IMR-90 (cell line): ENCODE results near the gene ADGB. TPM values are rescaled to one million over a fixed set of nuclear protein-coding genes. Genes with fewer than 3 reads are reported as not detected.
"Not testable (repeated sequence)": the region's sequence is repeated elsewhere in the genome, so short reads cannot be mapped to it uniquely, and the experiment has no call there.

Experiments
- ATAC-seq: fragments of 200-7000 bp; cut with Tn5 transposase; 2 replicates; pipeline ENCODE4 v1.9.1; 2020; ENCODE audit warnings: low read depth, mild to moderate bottlenecking, moderate library complexity
- BruUV-seq: library from RNA; stranded (reverse); fragments of 400-500 nt; replicated peaks from 2 replicates; lab custom pipeline; 2021; lab: Mats Ljungman, UMichigan
- CTCF ChIA-PET: fragments of 300-600 bp; formaldehyde crosslinking; extraction: SDS; loops from one replicate; lab custom pipeline; 2021; ENCODE audit warnings: antibody characterized with exemption; lab: Yijun Ruan, JAX
- POLR2A ChIA-PET: fragments of 300-600 bp; sonication (Branson Sonifier 250); formaldehyde crosslinking; loops from one replicate; lab custom pipeline; 2022; ENCODE audit warnings: antibody characterized with exemption; ENCODE audit not compliant: unreplicated experiment; lab: Charles Lee
- DNase-seq: peaks from one replicate; pipeline ENCODE4 v3.0.0; 2013
- H2AFZ ChIP-seq: replicated peaks from 2 replicates; pipeline ENCODE3; 2013; ENCODE audit warnings: low read length, mild to moderate bottlenecking; ENCODE audit not compliant: poor library complexity
- H2AK5ac ChIP-seq: 2 replicates; pipeline ENCODE4 v1.6.1; 2013; ENCODE audit warnings: low read depth, low read length, inconsistent platforms
- H2AK9ac ChIP-seq: replicated peaks from 2 replicates; pipeline ENCODE3; 2013; ENCODE audit warnings: mild to moderate bottlenecking, low read depth, low read length, moderate library complexity; ENCODE audit not compliant: poor library complexity
- H2BK120ac ChIP-seq: 2 replicates; pipeline ENCODE4 v1.6.1; 2013; ENCODE audit warnings: low read depth, low read length, inconsistent platforms
- H2BK15ac ChIP-seq: 3 replicates; pipeline ENCODE4 v1.6.1; 2013; ENCODE audit warnings: low read depth, low read length, inconsistent platforms
- H2BK20ac ChIP-seq: 2 replicates; pipeline ENCODE4 v1.6.1; 2013; ENCODE audit warnings: low read depth, mild to moderate bottlenecking, inconsistent platforms, low read length, moderate library complexity
- H2BK5ac ChIP-seq: 2 replicates; pipeline ENCODE4 v1.6.1; 2013; ENCODE audit warnings: mild to moderate bottlenecking, low read depth, low read length, inconsistent platforms; ENCODE audit not compliant: poor library complexity, severe bottlenecking
- H3K14ac ChIP-seq: replicated peaks from 2 replicates; pipeline ENCODE4 v1.6.1; 2013; ENCODE audit warnings: low read depth, low read length, inconsistent platforms
- H3K18ac ChIP-seq: 2 replicates; pipeline ENCODE4 v1.6.1; 2013; ENCODE audit warnings: low read depth, low read length, control low read depth
- H3K23ac ChIP-seq: 2 replicates; pipeline ENCODE4 v1.6.1; 2013; ENCODE audit warnings: low read depth, low read length, inconsistent platforms
- H3K27ac ChIP-seq: 2 replicates; pipeline ENCODE4 v1.5.1; 2013; ENCODE audit warnings: mild to moderate bottlenecking, control low read depth, low read length; ENCODE audit not compliant: insufficient read depth
- H3K27me3 ChIP-seq: 2 replicates; pipeline ENCODE4 v1.6.1; 2013; ENCODE audit warnings: low read length; ENCODE audit not compliant: control insufficient read depth, insufficient read depth
- H3K36me3 ChIP-seq: 2 replicates; pipeline ENCODE4 v1.6.1; 2013; ENCODE audit warnings: low read length, mixed read lengths; ENCODE audit not compliant: control insufficient read depth, insufficient read depth
- H3K4ac ChIP-seq: 2 replicates; pipeline ENCODE4 v1.6.1; 2013; ENCODE audit warnings: low read depth, low read length, inconsistent platforms
- H3K4me1 ChIP-seq: 2 replicates; pipeline ENCODE4 v1.6.1; 2013; ENCODE audit warnings: low read length, mixed read lengths; ENCODE audit not compliant: control insufficient read depth, insufficient read depth
- H3K4me2 ChIP-seq: 2 replicates; pipeline ENCODE4 v1.6.1; 2013; ENCODE audit warnings: low read depth, mild to moderate bottlenecking, control low read depth, low read length, moderate library complexity
- H3K4me3 ChIP-seq: 2 replicates; pipeline ENCODE4 v1.5.1; 2013; ENCODE audit warnings: low read depth, mild to moderate bottlenecking, control low read depth, low read length, moderate library complexity; ENCODE audit not compliant: insufficient read depth
- H3K56ac ChIP-seq: 2 replicates; pipeline ENCODE4 v1.6.1; 2013; ENCODE audit warnings: low read length, inconsistent platforms; ENCODE audit not compliant: insufficient read depth; ENCODE audit errors: extremely low read depth
- H3K79me1 ChIP-seq, 2 experiments: 2 replicates each; pipeline ENCODE4 v1.6.1; 2013; ENCODE audit warnings: low read length in 2 of 2, inconsistent platforms in 1 of 2, low read depth in 1 of 2
- H3K9ac ChIP-seq: 2 replicates; pipeline ENCODE4 v1.6.1; 2013; ENCODE audit warnings: low read depth, low read length, control low read depth
- H3K9me1 ChIP-seq: 2 replicates; pipeline ENCODE4 v1.6.1; 2013; ENCODE audit warnings: low read length, inconsistent platforms; ENCODE audit not compliant: insufficient read depth
- H3K9me3 ChIP-seq: 2 replicates; pipeline ENCODE4 v1.6.1; 2013; ENCODE audit warnings: low read length; ENCODE audit not compliant: control insufficient read depth, insufficient read depth
- H4K20me1 ChIP-seq: 2 replicates; pipeline ENCODE4 v1.6.1; 2013; ENCODE audit warnings: low read length, inconsistent platforms; ENCODE audit not compliant: insufficient read depth
- H4K5ac ChIP-seq: 2 replicates; pipeline ENCODE4 v1.6.1; 2013; ENCODE audit warnings: mild to moderate bottlenecking, low read depth, low read length, control low read depth
- H4K8ac ChIP-seq, 2 experiments: 2 replicates each; pipeline ENCODE4 v1.6.1; 2013; ENCODE audit warnings: low read depth in 2 of 2, low read length in 2 of 2, control low read depth in 1 of 2, inconsistent platforms in 1 of 2
- H4K91ac ChIP-seq: 2 replicates; pipeline ENCODE4 v1.6.1; 2013; ENCODE audit warnings: low read depth, low read length, inconsistent platforms; ENCODE audit not compliant: insufficient read depth
- WGBS, 2 experiments: methylation state at CpG; one replicate each; pipeline versions ENCODE4 v1.1.5 to v1.1.7; 2013; ENCODE audit warnings: missing lambda C conversion rate in 2 of 2; ENCODE audit not compliant: insufficient read length in 1 of 2; ENCODE audit errors: extremely low coverage in 2 of 2; 5-methylcytosine and 5-hydroxymethylcytosine counted together
- dilution Hi-C: fragments of 300-500 bp; cut with HindIII; formaldehyde crosslinking; loops from one replicate; pipeline ENCODE4 v1.14.3; 2018; ENCODE audit warnings: low sequenced_read_pairs; ENCODE audit not compliant: unreplicated experiment
- in situ Hi-C: fragments of 300-500 bp; cut with MboI; formaldehyde crosslinking; loops from 3 replicates; pipeline ENCODE4 v1.14.3; 2019; ENCODE audit warnings: low sequenced_read_pairs, inconsistent platforms, mixed read lengths
- intact Hi-C: fragments of 100-400 bp; cut with micrococcal nuclease; formaldehyde crosslinking; loops from 2 replicates; pipeline ENCODE4 v1.10.0; 2022
- polyA plus RNA-seq, 3 experiments: library from polyadenylated mRNA; depleted of rRNA; stranded (reverse); fragments of >200 nt; gene quantifications; 2 replicates each; pipeline ENCODE4 v1.2.3, GENCODE V29; 2012; ENCODE audit warnings: low replicate concordance in 1 of 3
- total RNA-seq: library from RNA; depleted of rRNA; stranded (reverse); fragments of >200 nt; gene quantifications from 2 replicates; pipeline ENCODE4 v1.2.3, GENCODE V29; 2012

Gene ADGB
- total and polyA plus RNA-seq, 2 of the 4 experiments (the other 2 are of a cell fraction) = not detected

- H3K79me1 ChIP-seq, H4K20me1 ChIP-seq, H2AK5ac ChIP-seq, H2BK5ac ChIP-seq, H3K27ac ChIP-seq, H2BK120ac ChIP-seq, H3K9me3 ChIP-seq, DNase-seq, H3K4me2 ChIP-seq, dilution Hi-C loops, POLR2A ChIA-PET, H2BK15ac ChIP-seq, intact Hi-C loops, CTCF ChIA-PET, H3K56ac ChIP-seq, H3K4me3 ChIP-seq, H3K9ac ChIP-seq, H2BK20ac ChIP-seq, ATAC-seq, H4K8ac ChIP-seq, H4K91ac ChIP-seq, H3K4ac ChIP-seq, in situ Hi-C loops, H2AFZ ChIP-seq, H3K23ac ChIP-seq, H2AK9ac ChIP-seq, H3K27me3 ChIP-seq, H3K14ac ChIP-seq, BruUV-seq, H3K9me1 ChIP-seq, H4K5ac ChIP-seq, H3K4me1 ChIP-seq, H3K18ac ChIP-seq, H3K36me3 ChIP-seq: not testable (repeated sequence)
- no CpG with 5 or more reads among the region's 3 CpGs for WGBS, 2 experiments
These were observed 204.4 kb downstream of the ADGB start for GRCh38 chr6:146803167-146803566.
